Neural cell (in vitro differentiated cells): ENCODE results near the gene KCNIP4. TPM values are rescaled to one million over a fixed set of nuclear protein-coding genes. Genes with fewer than 3 reads are reported as not detected.

Source experiments
- H2AFZ ChIP-seq: fragments of 200-600, 300-800 bp; sonication (generic), shearing (Covaris generic); 2 replicates; pipeline ENCODE4 v1.6.0; 2014; ENCODE audit warnings: low read depth, mild to moderate bottlenecking, antibody characterized with exemption, low read length, moderate library complexity
- H3F3A ChIP-seq: fragments of 200-600 bp; shearing (Covaris generic); 2 replicates; pipeline ENCODE4 v1.6.1; 2016; ENCODE audit warnings: mild to moderate bottlenecking, moderate library complexity, mixed read lengths, antibody characterized with exemption, low read length; ENCODE audit not compliant: insufficient read depth, poor library complexity, severe bottlenecking
- H3K27ac ChIP-seq: fragments of 200-600, 300-800 bp; sonication (generic), shearing (Covaris generic); 2 replicates; pipeline ENCODE4 v1.5.1; 2014; ENCODE audit warnings: mild to moderate bottlenecking, low read length, moderate library complexity
- H3K27me3 ChIP-seq: fragments of 300-800, 200-600 bp; sonication (generic), shearing (Covaris generic); 2 replicates; pipeline ENCODE4 v1.6.0; 2014; ENCODE audit warnings: mild to moderate bottlenecking, low read depth, low read length, moderate library complexity; ENCODE audit not compliant: insufficient read depth
- H3K36me3 ChIP-seq: fragments of 300-800, 200-600 bp; sonication (generic), shearing (Covaris generic); 2 replicates; pipeline ENCODE4 v1.5.1; 2014; ENCODE audit warnings: mild to moderate bottlenecking, antibody characterized with exemption, low read length, moderate library complexity; ENCODE audit not compliant: insufficient read depth
- H3K4me2 ChIP-seq: fragments of 300-800, 200-600 bp; sonication (generic), shearing (Covaris generic); 2 replicates; pipeline ENCODE4 v1.6.0; 2014; ENCODE audit warnings: mild to moderate bottlenecking, low read length
- H3K4me3 ChIP-seq: fragments of 300-800, 200-600 bp; sonication (generic), shearing (Covaris generic); 2 replicates; pipeline ENCODE4 v1.5.1; 2014; ENCODE audit warnings: mild to moderate bottlenecking, low read length, moderate library complexity
- H3K79me2 ChIP-seq: fragments of 200-600 bp; shearing (Covaris generic); replicated peaks from 2 replicates; pipeline ENCODE4 v1.6.0; 2014; ENCODE audit warnings: mild to moderate bottlenecking, low read length, moderate library complexity; ENCODE audit not compliant: insufficient read depth
- H3K9ac ChIP-seq: fragments of 300-800, 200-600 bp; sonication (generic), shearing (Covaris generic); 2 replicates; pipeline ENCODE4 v1.6.1; 2016; ENCODE audit warnings: mild to moderate bottlenecking, low read length, mixed read lengths
- H3K9me2 ChIP-seq: fragments of 200-600 bp; shearing (Covaris generic); 2 replicates; pipeline ENCODE4 v1.6.1; 2016; ENCODE audit warnings: mild to moderate bottlenecking, low read length, mixed read lengths; ENCODE audit not compliant: insufficient read depth
- H3K9me3 ChIP-seq: fragments of 200-600, 300-800 bp; sonication (generic), shearing (Covaris generic); 2 replicates; pipeline ENCODE4 v1.6.1; 2016; ENCODE audit warnings: mild to moderate bottlenecking, mixed run types, low read length, moderate library complexity, mixed read lengths
- H4K20me1 ChIP-seq: fragments of 200-600 bp; shearing (Covaris generic); 2 replicates; pipeline ENCODE4 v1.6.1; 2016; ENCODE audit warnings: mild to moderate bottlenecking, mixed run types; ENCODE audit not compliant: insufficient read depth
- EP300 ChIP-seq: fragments of 450-650 bp; conservative IDR thresholded peaks from 2 replicates; pipeline ENCODE4 v1.6.1; 2014; ENCODE audit warnings: antibody characterized with exemption, mild to moderate bottlenecking, moderate library complexity; ENCODE audit not compliant: poor library complexity, severe bottlenecking
- EZH2 ChIP-seq: fragments of 200-600, 300-800 bp; shearing (Covaris generic), sonication (generic); IDR thresholded peaks from 2 replicates; pipeline ENCODE4 v1.6.1; 2014; ENCODE audit warnings: antibody characterized with exemption, low read length, borderline replicate concordance, mild to moderate bottlenecking; ENCODE audit not compliant: insufficient read depth, poor library complexity, severe bottlenecking
- MXI1 ChIP-seq: fragments of 450-650 bp; conservative IDR thresholded peaks from 2 replicates; pipeline ENCODE4 v1.6.1; 2014; ENCODE audit warnings: antibody characterized with exemption, mild to moderate bottlenecking; ENCODE audit not compliant: poor library complexity, severe bottlenecking
- POLR2AphosphoS5 ChIP-seq: IDR thresholded peaks from 2 replicates; pipeline ENCODE4 v1.6.1; 2012
- RAD21 ChIP-seq: fragments of 450-650 bp; conservative IDR thresholded peaks from 2 replicates; pipeline ENCODE4 v1.6.1; 2014; ENCODE audit warnings: antibody characterized with exemption, mild to moderate bottlenecking, moderate library complexity
- SMC3 ChIP-seq: fragments of 450-650 bp; conservative IDR thresholded peaks from 2 replicates; pipeline ENCODE4 v1.6.1; 2014; ENCODE audit warnings: antibody characterized with exemption, mild to moderate bottlenecking, moderate library complexity; ENCODE audit not compliant: poor library complexity
- TAF1 ChIP-seq: IDR thresholded peaks from 2 replicates; pipeline ENCODE4 v1.6.1; 2012; ENCODE audit warnings: low read depth
- polyA plus RNA-seq: library from polyadenylated mRNA; depleted of rRNA; stranded (reverse); fragments of >200 nt; gene quantifications from 2 replicates; pipeline ENCODE4 v1.2.3, GENCODE V29; 2014
- TF ChIP-seq, protein P1 (sequence below): IDR thresholded peaks from 2 replicates; pipeline ENCODE4 v1.6.1; 2012; ENCODE audit warnings: borderline replicate concordance
- TF ChIP-seq, protein P2 (sequence below): fragments of 450-650 bp; IDR thresholded peaks from 2 replicates; pipeline ENCODE4 v1.5.1; 2014; ENCODE audit warnings: antibody characterized with exemption, mild to moderate bottlenecking, moderate library complexity; ENCODE audit not compliant: poor library complexity, severe bottlenecking

The KCNIP4 gene
- polyA plus RNA-seq, 1 donor from 2014 or later, result 22.8 TPM

DNA sequence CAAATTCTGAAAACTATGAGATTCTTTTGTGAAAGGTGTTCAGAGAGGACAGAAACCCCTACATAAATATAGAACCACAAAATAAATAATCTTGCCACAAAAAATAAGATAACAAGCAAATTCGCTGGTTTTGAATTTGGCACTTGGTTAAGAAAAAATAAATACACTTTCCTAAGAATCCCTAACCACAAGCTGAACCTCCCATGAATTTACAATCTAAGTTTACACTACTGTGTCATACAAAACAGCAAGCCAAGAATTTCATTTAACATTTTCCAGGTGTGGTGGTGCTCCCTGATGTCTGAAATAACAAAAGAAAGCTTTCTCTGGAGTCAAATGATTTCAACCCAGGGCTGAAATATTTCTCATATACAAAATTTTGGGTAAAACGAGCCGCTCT, 121.0 kb downstream of the KCNIP4 start:
- no peak overlapping the region for H3K27ac ChIP-seq
- no peaks in the 10 kb centered on the region for H3F3A ChIP-seq
- no peak overlapping the region for H2AFZ ChIP-seq
- H3K79me2 ChIP-seq, result no peaks in the 10 kb centered on the region
- no peaks in the 10 kb centered on the region for H3K9me3 ChIP-seq
- TF ChIP-seq EP300, result no peak
- TF ChIP-seq, protein P1, sequence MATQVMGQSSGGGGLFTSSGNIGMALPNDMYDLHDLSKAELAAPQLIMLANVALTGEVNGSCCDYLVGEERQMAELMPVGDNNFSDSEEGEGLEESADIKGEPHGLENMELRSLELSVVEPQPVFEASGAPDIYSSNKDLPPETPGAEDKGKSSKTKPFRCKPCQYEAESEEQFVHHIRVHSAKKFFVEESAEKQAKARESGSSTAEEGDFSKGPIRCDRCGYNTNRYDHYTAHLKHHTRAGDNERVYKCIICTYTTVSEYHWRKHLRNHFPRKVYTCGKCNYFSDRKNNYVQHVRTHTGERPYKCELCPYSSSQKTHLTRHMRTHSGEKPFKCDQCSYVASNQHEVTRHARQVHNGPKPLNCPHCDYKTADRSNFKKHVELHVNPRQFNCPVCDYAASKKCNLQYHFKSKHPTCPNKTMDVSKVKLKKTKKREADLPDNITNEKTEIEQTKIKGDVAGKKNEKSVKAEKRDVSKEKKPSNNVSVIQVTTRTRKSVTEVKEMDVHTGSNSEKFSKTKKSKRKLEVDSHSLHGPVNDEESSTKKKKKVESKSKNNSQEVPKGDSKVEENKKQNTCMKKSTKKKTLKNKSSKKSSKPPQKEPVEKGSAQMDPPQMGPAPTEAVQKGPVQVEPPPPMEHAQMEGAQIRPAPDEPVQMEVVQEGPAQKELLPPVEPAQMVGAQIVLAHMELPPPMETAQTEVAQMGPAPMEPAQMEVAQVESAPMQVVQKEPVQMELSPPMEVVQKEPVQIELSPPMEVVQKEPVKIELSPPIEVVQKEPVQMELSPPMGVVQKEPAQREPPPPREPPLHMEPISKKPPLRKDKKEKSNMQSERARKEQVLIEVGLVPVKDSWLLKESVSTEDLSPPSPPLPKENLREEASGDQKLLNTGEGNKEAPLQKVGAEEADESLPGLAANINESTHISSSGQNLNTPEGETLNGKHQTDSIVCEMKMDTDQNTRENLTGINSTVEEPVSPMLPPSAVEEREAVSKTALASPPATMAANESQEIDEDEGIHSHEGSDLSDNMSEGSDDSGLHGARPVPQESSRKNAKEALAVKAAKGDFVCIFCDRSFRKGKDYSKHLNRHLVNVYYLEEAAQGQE, result no peak
- TF ChIP-seq MXI1, result no peak
- no peak for TF ChIP-seq TAF1
- no peak for TF ChIP-seq SMC3
- TF ChIP-seq RAD21, result no peak
- TF ChIP-seq EZH2, result no peak
- TF ChIP-seq, protein P2, sequence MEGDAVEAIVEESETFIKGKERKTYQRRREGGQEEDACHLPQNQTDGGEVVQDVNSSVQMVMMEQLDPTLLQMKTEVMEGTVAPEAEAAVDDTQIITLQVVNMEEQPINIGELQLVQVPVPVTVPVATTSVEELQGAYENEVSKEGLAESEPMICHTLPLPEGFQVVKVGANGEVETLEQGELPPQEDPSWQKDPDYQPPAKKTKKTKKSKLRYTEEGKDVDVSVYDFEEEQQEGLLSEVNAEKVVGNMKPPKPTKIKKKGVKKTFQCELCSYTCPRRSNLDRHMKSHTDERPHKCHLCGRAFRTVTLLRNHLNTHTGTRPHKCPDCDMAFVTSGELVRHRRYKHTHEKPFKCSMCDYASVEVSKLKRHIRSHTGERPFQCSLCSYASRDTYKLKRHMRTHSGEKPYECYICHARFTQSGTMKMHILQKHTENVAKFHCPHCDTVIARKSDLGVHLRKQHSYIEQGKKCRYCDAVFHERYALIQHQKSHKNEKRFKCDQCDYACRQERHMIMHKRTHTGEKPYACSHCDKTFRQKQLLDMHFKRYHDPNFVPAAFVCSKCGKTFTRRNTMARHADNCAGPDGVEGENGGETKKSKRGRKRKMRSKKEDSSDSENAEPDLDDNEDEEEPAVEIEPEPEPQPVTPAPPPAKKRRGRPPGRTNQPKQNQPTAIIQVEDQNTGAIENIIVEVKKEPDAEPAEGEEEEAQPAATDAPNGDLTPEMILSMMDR, result no peak
- no peak for TF ChIP-seq POLR2AphosphoS5
- H3K9ac ChIP-seq, result no peak overlapping the region
- H3K36me3 ChIP-seq, result no peaks in the 10 kb centered on the region
- no peaks in the 10 kb centered on the region for H4K20me1 ChIP-seq
- no peaks in the 10 kb centered on the region for H3K9me2 ChIP-seq
- H3K4me2 ChIP-seq, result no peak overlapping the region
- H3K4me3 ChIP-seq, result no peak overlapping the region
- no peaks in the 10 kb centered on the region for H3K27me3 ChIP-seq

GRCh38 chr4:21826071-21826470, 122.5 kb downstream of the KCNIP4 start:
- Histone ChIP-seq H2AFZ (no peak overlapping the region), H3K79me2 (no peaks in the 10 kb centered on the region), H3K27ac (no peak overlapping the region), H3K9ac (no peak overlapping the region), H3K36me3 (no peaks in the 10 kb centered on the region), H3F3A (no peaks in the 10 kb centered on the region), H4K20me1 (no peaks in the 10 kb centered on the region), H3K4me3 (no peak overlapping the region), H3K9me2 (no peaks in the 10 kb centered on the region), H3K9me3 (no peaks in the 10 kb centered on the region), H3K27me3 (no peaks in the 10 kb centered on the region), H3K4me2 (no peak overlapping the region)
- TF ChIP-seq EP300, result no peak
- TF ChIP-seq, protein P1, result no peak
- no peak for TF ChIP-seq SMC3
- TF ChIP-seq RAD21, result no peak
- no peak for TF ChIP-seq TAF1
- TF ChIP-seq, protein P2, result no peak
- no peak for TF ChIP-seq EZH2
- no peak for TF ChIP-seq MXI1
- TF ChIP-seq POLR2AphosphoS5, result no peak
